ENCODE data around the gene USP21. TPM values are rescaled to one million over a fixed set of nuclear protein-coding genes. Genes with fewer than 3 reads are reported as not detected.

USP21 gene
- total RNA-seq, 1 donor from 2014 or later, result 11.5 TPM

DNA sequence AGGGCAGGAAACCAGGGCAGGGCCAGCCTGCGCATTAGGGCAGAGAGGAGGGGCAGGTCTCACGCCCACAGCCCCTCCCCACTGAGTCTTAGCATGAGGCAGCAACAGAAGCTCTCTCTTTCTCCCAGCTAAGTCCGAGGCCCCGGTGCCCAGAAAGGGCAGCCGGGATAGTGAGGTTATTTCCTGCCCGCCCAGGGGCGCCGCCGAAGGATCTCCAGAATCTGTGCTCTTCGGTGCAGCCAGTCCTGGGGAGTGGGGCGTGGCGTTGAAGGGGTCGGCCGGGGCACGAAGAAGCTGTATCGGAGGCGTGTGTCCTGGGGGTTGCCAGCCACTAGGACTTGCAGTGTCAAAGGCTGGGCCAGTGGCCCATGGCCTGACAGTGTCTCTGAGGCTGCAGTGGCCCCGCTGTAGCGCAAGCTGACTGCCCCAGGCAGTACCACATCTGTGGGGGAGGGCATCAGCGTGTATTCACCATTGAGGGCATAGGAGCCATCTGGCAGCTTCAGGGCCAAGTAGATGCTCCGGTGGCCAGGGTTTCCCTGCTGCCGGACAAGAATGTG lies 31.7 kb downstream of the USP21 start:
- no peak for DNase-seq (ENCODE audit: low read depth)

DNA sequence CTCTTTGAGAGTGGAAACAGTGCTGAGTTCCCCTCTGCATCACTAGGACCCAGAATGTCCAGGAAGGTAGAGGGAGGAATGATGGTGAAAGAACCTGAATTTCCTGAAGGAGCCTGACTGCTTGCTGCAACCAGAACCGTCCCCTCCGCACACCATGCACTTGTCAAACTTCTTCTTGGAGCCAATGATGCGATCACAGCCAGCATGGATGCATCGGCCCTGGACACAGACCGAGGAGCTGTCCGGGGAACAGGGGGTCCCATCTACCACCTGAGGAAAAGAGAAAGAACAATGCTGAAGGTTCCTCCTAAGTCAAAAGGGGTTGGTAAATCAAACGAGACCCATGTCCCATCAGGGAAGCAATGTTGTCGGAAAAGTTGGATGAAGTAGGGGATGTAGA lies 32.7 kb downstream of the USP21 start:
- no peak for DNase-seq (ENCODE audit: low read depth)

DNA sequence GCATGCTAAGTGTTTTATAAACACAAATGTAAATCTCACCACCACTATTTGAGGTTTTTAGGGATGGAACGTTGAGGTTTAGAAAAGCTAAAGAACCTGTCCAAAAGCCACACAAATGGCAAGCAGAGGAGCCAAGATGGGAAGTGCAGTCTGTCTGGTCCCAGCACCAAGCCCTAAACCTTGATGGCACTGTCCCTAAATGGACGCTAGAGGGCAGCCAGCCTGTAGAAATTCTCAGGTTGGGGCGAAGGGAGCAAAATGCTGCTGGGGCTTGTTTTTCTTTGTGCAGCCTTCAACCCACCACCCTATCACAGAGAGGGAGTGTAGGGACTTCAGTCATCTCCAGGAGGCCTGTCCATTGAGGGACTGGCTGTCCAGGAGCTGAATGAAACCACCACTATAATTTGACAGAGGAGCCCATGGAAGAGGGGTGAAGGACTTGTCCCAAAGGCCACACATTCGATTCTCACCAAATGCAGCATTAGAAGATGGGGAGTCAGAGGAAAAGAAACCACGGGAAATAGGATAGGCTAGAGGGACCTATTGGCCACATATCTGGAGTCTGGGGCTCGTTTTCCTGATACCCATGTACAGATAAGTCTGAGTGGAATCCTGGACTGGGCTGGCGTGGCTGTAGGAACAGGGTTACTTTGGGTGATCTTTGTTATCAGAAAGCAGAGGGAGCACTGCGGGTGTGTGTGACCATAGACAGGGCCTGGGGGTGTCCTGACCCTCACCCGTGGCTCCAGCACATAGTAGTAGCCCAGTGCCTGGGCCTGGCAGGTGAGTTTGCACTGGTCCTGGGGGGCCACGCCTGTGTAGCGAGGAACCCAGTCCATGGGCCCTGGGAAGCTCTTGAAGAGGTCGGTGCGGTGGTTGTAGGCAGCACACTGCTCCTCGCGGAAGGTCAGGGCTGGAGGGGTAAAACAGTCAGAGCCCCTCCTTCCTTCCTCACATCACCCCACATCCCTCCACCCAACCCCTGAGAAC lies 33.5 kb downstream of the USP21 start:
- DNase-seq (ENCODE audit: low read depth), result peak; percentile 85

DNA sequence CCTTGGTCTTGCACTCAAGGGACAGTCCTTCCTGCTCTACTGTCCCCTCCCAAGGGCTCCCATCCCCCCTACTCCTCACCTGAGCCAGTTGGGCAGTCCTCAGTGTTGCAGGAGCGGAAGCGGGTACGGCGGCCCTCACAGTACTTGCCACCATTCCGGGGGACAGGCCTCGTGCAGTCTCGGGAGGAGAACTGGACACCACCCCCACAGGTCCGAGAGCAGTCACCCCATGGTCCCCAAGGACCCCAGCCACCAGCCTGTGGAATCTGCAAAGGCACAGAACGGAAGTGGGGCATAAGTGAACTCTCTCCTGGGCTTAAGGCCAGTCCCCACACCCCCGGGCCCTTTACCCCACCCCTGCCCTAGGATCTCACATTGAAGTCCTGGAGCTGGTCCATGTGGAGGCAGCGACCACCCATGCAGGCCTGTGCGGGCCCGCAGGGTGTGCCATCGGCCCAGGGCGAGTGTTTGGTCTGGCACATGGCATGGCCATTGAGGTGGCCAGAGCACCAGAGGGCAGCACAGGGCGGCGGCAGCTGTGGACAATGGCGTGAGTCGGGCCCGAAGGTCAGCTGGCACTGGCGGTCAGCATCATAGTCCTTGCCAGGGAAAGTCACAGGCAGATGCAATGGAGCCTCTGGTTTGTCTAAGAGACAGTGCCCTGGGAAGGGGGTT lies 34.4 kb downstream of the USP21 start:
- peak; percentile 92 for DNase-seq (ENCODE audit: low read depth)

DNA sequence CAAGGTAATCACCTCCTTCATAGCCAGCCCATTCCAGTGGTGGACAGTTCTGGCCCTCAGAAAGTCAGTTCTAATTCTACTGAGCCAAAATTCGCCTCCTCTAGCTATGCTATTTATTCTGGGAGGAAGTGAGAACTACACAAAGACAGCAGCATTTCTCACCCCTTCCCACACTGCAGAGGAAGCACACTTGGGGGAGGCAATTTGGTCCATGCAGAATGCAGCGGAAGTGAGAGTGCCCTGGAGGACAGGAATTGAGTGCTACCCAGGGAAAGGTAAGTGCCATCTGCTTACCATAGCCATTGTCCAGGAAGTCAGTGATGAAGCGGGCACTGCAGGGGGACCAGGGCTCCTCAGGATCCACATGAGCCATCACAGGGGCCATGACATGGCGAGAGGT lies 35.9 kb downstream of the USP21 start:
- no peak for DNase-seq (ENCODE audit: low read depth)

DNA sequence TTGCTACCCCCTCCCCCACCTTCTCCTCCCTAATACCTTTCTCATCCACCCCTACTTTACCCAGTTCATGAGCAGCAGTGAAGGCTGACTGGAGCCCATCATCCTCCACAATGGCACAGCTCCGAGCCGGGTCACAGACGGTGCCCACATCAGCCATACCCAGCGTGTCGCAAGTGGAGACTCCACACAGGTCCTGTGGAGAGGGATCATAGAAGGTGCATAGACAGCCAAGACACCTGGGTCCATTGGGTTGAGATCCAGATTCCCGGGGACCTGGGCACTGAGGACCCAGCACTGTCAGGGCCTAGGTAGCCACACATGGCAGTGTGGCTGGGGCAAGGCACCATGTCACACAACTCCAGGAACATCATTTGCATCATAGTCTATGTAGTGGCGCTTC lies 36.8 kb downstream of the USP21 start:
- no peak for DNase-seq (ENCODE audit: low read depth)

DNA sequence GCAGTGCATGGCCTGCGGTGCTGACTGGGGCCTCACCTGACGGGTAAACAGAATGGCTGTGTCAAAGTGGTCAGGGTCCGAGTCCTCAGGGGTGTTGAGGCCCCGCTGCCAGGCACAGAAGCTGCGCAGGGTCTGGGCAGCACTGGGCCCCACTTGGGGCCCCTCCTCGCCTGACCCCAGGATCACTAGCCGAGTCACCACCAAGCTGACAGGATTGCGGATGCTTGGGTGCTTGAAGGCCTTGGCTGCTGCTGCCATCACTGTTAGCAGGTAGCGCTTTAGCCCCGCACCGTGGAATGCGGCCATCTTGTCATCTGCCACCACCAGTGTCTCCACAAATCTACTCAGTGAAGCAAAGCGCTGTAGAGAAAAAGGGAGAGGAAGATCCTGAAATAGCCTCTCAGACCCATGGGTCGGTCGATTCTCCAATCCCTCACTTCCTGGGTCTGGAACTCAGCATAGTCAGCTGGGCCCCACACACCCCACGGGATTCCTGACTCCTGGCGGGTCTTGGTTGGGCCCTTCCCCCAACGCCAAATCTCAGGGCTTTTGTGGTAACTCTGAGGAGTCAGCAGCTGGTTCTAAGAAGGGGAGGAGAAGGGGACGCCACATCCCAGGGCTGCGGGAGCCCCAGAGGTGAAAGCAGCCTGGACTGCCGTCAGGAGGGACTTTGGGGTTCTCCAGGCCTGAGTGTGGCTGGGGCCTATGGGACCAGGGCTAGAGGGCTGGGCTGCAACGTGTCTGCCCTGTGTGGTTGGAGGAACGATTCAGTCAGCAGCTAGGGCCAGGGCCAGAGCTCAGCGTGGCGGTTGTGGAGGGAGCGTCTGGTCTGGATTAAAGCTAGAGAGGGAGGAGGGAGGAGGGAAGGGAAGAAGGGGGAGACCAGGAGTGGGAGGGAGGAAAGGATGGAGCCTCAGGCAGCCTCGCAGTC lies 37.5 kb downstream of the USP21 start:
- peak; percentile 84 for DNase-seq (ENCODE audit: low read depth)

DNA sequence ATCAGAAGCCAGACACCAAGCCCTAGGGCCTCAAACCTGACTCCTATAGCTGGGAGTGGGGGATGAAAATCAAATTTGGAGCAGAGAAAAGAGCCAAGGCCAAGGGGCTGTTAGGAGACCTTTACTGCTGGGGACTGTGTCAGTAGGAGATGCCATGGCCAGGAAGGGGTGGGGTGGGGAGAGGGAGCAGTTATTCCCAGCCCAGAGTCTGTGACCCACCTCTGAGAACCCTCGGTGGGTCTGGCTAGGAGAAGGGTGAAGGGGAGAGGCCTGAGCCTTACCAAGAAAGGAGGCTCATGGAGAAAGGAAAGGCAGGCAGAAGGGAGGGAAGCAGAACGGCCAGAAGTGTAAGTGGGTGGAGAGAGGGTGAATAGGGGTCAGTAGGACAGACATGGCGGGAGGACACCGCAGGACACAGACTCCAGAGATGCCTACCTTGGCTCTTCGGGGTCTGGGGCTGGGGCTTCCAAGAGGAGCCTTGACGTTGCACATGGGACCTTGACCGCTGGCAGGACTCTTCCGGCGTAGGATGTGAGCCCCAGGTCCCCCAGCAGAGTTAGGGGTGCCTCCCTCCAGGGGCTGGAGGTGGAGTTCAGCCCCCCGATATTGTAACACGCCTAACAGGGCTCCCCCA lies 38.4 kb downstream of the USP21 start:
- DNase-seq (ENCODE audit: low read depth), result no peak

DNA sequence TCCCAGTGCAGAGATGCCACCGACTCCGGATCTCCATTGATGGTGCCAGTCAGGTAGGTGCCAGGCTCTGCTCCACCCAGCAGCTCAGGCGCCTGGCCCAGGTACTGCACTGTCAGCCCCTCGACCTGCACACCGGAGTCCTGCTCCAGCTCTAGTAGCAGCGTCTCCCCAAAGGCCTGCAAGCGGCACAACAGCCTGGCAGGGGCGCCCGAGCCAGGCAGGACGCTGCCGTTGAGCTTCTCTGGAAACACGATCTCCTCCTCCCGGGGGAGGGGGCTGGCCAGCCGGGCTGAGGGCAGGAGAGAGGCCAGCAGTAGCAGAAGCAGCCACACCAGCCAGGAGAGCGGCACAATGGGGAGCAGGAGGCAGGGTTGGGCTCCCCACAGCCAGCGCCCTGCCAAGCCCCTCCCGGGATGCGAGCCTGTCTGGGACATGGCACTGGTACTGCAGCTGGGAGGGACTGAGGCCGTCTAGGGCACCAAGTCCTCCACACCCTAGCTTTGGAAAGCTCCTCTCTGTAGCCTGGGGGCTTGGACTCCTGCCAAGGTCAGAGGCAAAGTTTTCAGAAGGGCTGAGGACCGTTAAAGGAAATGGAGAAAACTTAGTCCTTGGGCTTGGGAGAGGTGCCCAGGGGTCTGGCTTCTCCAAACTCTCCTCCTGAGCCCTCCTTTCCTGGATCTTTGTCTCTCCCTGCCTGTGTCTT lies 39.0 kb downstream of the USP21 start:
- peak; percentile 80 for DNase-seq (ENCODE audit: low read depth)

DNA sequence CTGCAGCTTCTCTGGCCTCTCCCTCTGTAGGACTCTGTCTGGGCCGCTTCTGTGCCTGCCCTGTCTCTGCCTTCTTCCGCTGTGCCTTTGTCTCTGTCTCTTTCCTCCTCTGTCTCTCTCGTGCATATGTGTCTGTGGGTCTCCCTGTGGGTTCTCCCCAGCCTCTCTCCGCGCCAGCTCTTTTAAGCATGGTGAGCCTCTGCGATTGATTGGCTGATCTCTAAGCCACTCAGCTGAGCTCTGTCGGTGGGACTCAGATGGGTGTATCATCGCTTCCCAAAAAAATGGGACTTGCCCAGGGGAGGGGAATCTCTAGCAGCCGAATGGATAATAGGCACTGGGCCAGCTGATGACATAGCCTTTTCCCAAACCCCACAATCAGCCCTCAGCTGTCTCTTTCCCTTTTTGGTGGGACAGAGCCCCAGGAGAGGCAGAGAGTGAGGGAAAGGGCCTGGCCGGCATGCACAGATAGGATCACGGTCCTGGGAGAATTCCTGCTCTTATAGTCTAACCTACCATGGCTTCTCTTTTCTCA lies 39.7 kb downstream of the USP21 start, which contains the start of gene ADAMTS4:
Gene ADAMTS4, minus strand, starts transcription at position 158 of the 535 bp plus-strand sequence. CDS start 427 bp downstream, outside the sequence.
- DNase-seq (ENCODE audit: low read depth), result peak; percentile 97

DNA sequence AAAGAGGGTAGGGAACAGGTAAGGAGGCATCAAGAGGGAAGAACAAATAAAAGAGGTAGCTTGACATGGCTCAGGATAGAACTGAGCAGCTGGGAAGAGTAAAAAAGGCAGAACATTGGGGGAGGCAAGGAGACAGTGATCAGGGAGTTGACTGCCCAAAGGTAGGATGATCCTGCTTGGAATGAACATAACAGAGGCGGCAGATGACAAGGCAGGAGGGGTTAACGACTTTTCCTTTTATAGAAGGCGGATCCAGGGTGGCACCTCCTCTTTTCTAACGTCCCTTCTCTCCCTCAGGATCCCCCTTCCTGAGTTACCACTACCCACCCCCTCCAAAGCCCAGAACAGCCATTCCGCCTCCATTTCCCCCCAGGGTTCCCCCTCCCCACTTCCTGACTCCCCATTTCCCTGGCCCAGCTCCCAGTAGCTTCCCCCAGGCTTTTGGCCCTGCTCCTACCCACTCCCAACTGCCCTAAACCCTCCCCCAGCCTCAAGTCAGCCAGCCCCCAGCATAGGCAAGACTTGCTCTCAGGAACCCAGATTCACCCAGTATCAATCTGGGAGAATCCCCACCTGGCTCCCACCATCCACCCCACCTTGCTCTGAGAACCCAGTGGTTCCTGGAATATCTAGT lies 40.3 kb downstream of the USP21 start:
- no peak for DNase-seq (ENCODE audit: low read depth)

DNA sequence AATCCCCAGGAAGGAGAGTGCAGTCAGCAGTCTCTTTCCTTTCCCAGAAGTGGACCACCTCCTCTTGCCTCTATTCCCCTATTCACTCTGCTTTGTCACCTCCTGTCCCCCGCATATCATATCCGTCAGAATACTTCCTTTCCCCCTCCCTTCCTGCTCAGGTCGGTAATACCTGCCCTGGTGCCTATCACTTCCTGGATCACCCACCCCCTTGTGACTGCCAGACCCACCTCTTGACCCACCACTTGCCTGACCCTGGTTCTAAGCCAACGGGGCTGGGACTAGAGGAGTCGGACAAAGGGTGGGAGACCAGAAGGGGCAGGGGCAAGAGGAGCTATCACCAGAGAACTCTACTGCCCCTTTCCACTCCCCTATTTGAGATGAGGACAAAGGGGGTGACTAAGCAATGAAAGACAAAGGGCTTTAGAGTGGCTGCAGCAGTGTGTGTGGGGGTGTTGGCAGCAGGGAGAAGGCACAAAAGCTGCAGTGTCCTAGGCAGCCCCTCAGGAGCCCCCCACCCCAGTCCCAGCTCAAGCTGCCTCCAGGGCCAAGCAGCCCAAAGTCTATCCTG lies 41.2 kb downstream of the USP21 start:
- no peak for DNase-seq (ENCODE audit: low read depth)

DNA sequence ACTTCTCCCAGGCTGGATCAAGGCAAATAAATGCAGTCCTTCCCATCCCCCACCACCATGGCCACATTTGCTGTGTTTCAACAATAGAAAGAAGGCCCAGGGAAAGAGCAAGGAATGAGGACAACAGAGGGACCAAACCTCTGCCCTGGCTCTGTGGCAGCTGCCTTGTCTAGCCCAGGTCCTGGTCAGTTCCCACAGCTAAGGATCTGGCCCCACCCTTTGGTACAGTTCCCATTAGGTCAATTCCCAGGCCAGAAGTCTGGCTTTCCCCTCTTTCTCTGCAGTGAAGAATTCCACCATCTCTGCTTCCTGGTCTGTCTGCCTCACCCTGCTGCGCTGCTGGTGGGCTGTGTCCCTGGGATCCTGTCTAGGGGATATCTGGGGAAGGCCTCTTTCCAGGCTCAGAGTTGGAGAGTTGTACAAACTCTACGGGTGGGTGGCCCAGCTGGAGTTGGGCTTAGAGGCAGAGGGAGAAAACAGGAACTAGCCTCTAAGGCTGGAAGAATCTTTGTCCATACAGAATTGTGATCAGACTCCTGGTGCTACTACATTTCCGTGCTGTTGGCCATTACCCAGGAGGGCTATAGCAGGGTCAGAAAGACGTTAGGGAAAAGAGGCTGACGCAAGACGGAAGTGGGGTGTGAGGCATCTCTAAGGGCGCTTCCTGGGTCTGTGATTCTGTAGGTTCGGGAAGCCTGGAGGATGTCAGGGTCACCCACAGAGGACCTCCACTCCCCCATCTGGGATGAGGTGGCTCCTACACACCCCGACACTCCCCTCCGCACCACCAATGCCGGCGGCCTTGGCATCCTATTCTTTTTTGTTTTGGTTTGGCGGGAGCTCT lies 41.9 kb downstream of the USP21 start:
- DNase-seq (ENCODE audit: low read depth), result peak; percentile 90

DNA sequence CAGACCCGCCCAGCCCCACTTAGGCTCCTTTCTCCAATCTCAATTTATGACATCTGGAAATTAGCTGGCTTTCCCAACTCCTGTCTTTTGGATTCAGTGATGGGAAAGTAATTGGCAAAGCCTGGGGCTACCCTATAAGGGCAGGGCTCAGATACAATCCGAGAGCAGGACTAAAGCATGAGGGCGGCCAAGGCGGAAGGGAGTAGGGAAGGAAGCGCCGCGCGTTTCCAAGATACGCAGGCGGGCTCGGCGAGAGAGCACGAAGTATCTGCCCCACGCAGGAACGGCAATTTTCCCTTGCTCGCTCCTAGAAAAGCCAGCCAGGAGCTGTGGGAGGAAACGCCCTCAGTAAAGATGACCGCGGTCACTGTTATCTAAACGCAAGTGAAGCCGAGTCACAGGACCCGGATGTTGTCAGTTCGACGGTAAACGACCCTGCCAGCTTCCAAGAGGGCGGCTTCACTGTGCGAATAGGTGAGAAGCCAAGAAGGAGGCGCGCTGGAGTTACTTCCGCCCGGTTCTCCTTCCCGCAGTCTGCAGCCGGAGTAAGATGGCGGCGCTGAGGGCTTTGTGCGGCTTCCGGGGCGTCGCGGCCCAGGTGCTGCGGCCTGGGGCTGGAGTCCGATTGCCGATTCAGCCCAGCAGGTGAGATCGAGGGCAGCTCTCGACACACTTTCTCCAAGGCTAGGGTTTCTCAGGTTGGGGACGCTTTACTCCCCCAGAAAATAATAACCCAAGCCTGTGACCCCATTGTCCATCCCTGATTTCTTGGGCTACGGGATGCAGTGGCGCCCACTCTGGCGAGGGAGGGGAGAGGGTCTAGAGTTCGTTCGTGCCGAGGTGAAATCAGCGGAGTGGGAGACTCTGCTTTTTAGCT lies 42.8 kb downstream of the USP21 start, which contains the start of gene NDUFS2:
Gene NDUFS2, plus strand, starts transcription at position 532 of the 877 bp plus-strand sequence. Its CDS starts 19 bp downstream, at position 551.
- DNase-seq (ENCODE audit: low read depth), result peak; percentile 99

DNA sequence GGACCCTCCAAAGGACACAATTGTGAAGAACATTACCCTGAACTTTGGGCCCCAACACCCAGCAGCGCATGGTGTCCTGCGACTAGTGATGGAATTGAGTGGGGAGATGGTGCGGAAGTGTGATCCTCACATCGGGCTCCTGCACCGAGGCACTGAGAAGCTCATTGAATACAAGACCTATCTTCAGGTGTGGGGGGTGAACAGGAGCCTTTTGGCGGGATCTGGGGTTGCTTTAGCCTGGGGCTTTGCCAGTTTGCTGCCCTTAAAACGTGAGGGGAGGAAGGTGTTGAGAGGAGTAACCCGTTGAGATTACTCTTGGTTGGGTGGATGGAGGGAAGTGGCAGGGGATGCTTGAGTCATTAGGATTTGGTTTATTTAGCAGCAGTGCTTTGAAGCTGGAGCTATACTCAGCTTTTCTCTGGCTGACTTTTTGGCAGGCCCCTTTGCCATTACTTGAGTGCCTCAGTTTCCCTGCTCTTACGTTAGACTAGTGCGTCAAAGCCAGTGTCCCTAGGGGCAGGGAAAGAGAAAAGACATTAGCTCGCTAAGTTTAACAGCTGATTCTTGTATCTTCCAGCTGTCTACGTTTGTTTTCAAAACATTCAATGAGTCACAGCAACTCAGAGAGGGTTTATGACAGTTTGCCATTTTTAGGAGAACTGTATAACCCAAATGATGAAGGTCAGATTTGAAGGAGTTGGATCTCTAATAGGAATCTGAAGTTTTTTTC lies 47.3 kb downstream of the USP21 start:
- DNase-seq (ENCODE audit: low read depth), result peak; percentile 82

DNA sequence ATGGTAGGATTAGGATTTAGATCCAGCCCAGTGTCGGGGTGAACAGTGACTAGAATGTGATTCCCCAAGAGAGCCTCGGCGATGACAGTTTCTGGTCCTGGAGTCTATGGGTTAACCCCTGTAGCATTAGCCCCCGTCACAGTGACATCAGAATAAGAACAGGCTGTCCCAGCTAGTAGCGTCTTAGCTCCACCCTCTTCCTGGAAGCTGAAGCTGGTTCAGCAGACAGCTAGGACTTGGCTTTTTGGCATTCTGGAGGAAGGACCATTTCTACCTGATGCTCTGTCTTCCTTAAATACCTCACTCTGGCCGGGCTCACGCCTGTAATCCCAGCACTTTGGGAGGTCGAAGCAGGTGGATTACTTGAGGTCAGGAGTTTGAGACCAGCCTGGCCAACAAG lies 47.9 kb downstream of the USP21 start:
- DNase-seq (ENCODE audit: low read depth), result peak; percentile 32
